Measurements from ENCODE around the gene TBC1D14. TPM values are rescaled to one million over a fixed set of nuclear protein-coding genes. Genes with fewer than 3 reads are reported as not detected.

TBC1D14 gene
- total RNA-seq, 1 experiment from 2014 or later = 54.0 TPM

DNA sequence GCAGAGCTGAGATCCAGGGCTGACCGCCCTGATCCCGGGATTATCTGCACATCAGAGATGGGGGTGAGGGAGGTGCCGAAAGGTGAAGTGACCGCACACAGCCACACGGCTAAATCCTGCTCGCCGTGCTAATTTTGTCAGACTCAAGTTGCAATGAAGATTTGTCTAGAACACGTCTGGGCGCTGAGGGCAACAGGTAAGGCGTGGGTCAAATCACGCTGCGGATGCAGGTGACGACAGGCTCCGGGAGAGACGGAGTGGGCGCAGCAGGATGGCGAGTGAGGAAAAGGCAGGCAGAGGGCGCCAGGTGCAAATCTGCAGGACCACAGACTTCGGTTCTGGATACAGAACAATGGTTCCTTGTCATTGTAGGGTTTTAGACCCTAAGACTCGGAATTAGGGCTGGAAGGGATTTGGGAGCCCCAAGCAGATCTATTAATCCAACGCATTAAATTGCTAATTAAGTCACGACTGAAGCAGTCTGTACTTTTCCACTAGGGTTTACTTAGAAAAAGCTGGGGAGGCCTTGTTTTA lies 1.9 kb upstream of the TBC1D14 start:
- H3K27me3 ChIP-seq (replicated peaks; ENCODE audit: control insufficient read depth, insufficient read depth, low read length) = no peaks in the 10 kb centered on the region
- H3K4me1 ChIP-seq = peaks cover 32% of the 10 kb centered on the region
- intact Hi-C loops (cut with micrococcal nuclease; ENCODE audit: unreplicated experiment) = loop anchor here (1.0 kb wide), 1 partner anchor 163 kb away; no protein-coding TSS in a partner anchor
- Mint-ChIP-seq H3K4me1 (ENCODE audit: low read depth, unreplicated experiment) (peaks cover 27% of the 10 kb centered on the region), H3K4me3 (ENCODE audit: unreplicated experiment) (peak overlapping the region; percentile 27), H3K9me3 (ENCODE audit: unreplicated experiment) (no peaks in the 10 kb centered on the region), H3K36me3 (ENCODE audit: insufficient read depth, unreplicated experiment) (peaks cover 18% of the 10 kb centered on the region), H3K27me3 (ENCODE audit: insufficient read depth, unreplicated experiment) (no peaks in the 10 kb centered on the region), H3K27ac (ENCODE audit: unreplicated experiment) (no peak overlapping the region)
- no peak overlapping the region for H3K4me3 ChIP-seq (ENCODE audit: low read depth, low read length)
- ChIA-PET POLR2A (no interaction called here), CTCF (interaction anchor here (0.5 to 1.1 kb wide), 2 partner anchors 135 to 163 kb away, joined by 3 to 4 read pairs; a partner anchor contains a TSS)
- TF ChIP-seq, protein P1, sequence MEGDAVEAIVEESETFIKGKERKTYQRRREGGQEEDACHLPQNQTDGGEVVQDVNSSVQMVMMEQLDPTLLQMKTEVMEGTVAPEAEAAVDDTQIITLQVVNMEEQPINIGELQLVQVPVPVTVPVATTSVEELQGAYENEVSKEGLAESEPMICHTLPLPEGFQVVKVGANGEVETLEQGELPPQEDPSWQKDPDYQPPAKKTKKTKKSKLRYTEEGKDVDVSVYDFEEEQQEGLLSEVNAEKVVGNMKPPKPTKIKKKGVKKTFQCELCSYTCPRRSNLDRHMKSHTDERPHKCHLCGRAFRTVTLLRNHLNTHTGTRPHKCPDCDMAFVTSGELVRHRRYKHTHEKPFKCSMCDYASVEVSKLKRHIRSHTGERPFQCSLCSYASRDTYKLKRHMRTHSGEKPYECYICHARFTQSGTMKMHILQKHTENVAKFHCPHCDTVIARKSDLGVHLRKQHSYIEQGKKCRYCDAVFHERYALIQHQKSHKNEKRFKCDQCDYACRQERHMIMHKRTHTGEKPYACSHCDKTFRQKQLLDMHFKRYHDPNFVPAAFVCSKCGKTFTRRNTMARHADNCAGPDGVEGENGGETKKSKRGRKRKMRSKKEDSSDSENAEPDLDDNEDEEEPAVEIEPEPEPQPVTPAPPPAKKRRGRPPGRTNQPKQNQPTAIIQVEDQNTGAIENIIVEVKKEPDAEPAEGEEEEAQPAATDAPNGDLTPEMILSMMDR (IDR thresholded peaks at IDR 0.05; ENCODE audit: insufficient read depth in 1 of 2, low read depth in 1 of 2, low read length in 1 of 2, severe bottlenecking in 1 of 2, unreplicated experiment in 1 of 2) = peak in 1 of 2 experiments; percentile 40
- no peaks in the 10 kb centered on the region for H3K36me3 ChIP-seq (ENCODE audit: control insufficient read depth, insufficient read depth, low read length)
- no peaks in the 10 kb centered on the region for H3K9me3 ChIP-seq
- no TSS peak for BruUV-seq (replicated peaks)
- DNase-seq = peak; percentile 6 to 49

DNA sequence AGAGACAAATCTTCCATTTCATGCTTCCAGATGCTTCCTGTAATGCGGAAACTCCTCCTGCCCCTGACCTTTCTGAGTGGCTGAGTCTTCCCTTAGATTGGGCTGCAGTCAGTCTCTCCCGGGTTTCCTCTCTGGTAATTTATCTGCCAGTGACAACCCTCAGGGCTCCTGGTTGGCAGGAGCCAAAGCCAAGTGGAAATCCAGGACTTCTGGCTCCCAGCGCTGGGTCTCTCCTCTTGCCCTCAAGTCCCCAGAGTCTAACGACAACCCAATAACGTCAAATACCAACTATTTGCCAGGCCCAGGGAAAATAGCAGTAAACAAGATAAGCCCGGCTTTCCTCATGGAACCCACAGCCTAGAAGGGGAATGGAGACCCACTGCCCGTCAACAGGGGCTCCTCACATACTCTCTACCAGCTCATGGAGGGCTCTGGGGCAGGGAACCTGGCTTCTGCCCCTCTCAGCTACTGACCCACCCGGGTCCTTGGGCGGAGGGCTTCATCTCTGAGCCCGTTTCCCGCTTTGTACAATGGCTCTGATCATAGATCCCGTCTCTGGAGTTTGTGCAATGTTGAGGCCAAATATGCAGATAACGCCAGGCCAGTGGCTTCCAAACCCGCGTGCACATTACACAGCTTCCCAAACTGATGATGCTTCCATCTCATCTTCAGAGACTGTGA lies 1.1 kb upstream of the TBC1D14 start:
- TF ChIP-seq, protein P1 (IDR thresholded peaks at IDR 0.05; ENCODE audit: insufficient read depth in 1 of 2, low read depth in 1 of 2, low read length in 1 of 2, severe bottlenecking in 1 of 2, unreplicated experiment in 1 of 2) = no peak
- no peak for DNase-seq
- Mint-ChIP-seq H3K36me3 (ENCODE audit: insufficient read depth, unreplicated experiment) (peaks cover 18% of the 10 kb centered on the region), H3K4me3 (ENCODE audit: unreplicated experiment) (peak overlapping the region; percentile 82), H3K4me1 (ENCODE audit: low read depth, unreplicated experiment) (peaks cover 27% of the 10 kb centered on the region), H3K27ac (ENCODE audit: unreplicated experiment) (peak overlapping the region; percentile 84), H3K9me3 (ENCODE audit: unreplicated experiment) (no peaks in the 10 kb centered on the region), H3K27me3 (ENCODE audit: insufficient read depth, unreplicated experiment) (no peaks in the 10 kb centered on the region)
- TSS peak; percentile 72 for BruUV-seq (replicated peaks)
- ChIA-PET CTCF (interaction anchor here (0.9 to 2.3 kb wide), 3 partner anchors 15 to 162 kb away, joined by 3 to 18 read pairs (median 5); no protein-coding TSS in a partner anchor), POLR2A (interaction anchor here (0.5 to 1.8 kb wide), 9 partner anchors 9 to 191 kb away, joined by 3 to 16 read pairs (median 4); partner anchors contain the start of gene GRPEL1)
- intact Hi-C loops (cut with micrococcal nuclease; ENCODE audit: unreplicated experiment) = loop anchor here (1.0 kb wide), 2 partner anchors 46 to 162 kb away; no protein-coding TSS in a partner anchor
- Histone ChIP-seq H3K4me3 (ENCODE audit: low read depth, low read length) (peak overlapping the region; percentile 83), H3K4me1 (peaks cover 25% of the 10 kb centered on the region), H3K36me3 (ENCODE audit: control insufficient read depth, insufficient read depth, low read length) (no peaks in the 10 kb centered on the region), H3K9me3 (no peaks in the 10 kb centered on the region), H3K27me3 (replicated peaks; ENCODE audit: control insufficient read depth, insufficient read depth, low read length) (no peaks in the 10 kb centered on the region)

DNA sequence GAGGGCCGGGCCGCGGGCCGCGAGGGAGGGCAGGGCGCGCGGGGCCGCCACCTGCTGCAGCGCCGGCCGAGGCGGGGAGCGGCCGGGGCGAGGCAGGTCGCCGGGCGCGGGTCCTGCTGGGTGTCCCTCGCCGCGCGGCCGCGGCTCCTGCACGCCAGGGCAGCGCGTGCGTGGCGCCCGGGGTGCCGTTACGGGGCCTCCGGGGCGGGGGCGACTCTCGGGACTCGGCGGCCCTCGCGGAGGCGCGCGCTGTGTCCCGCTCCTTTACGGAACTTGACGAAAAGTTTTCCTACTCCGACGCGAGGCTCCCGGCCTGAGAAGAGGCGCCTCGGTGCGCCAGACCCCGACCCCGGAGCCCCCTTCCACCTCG lies 329 bp downstream of the TBC1D14 start:
- no peak for DNase-seq
- Histone ChIP-seq H3K9me3 (no peaks in the 10 kb centered on the region), H3K4me3 (ENCODE audit: low read depth, low read length) (peak overlapping the region; percentile 83), H3K4me1 (peaks cover 19% of the 10 kb centered on the region), H3K27me3 (replicated peaks; ENCODE audit: control insufficient read depth, insufficient read depth, low read length) (no peaks in the 10 kb centered on the region), H3K36me3 (ENCODE audit: control insufficient read depth, insufficient read depth, low read length) (no peaks in the 10 kb centered on the region)
- Mint-ChIP-seq H3K27ac (ENCODE audit: unreplicated experiment) (peak overlapping the region; percentile 89), H3K4me1 (ENCODE audit: low read depth, unreplicated experiment) (peaks cover 27% of the 10 kb centered on the region), H3K4me3 (ENCODE audit: unreplicated experiment) (peak overlapping the region; percentile 94), H3K9me3 (ENCODE audit: unreplicated experiment) (no peaks in the 10 kb centered on the region), H3K27me3 (ENCODE audit: insufficient read depth, unreplicated experiment) (no peaks in the 10 kb centered on the region), H3K36me3 (ENCODE audit: insufficient read depth, unreplicated experiment) (peaks cover 18% of the 10 kb centered on the region)
- no TSS peak for BruUV-seq (replicated peaks)
- TF ChIP-seq, protein P1 (IDR thresholded peaks at IDR 0.05; ENCODE audit: insufficient read depth in 1 of 2, low read depth in 1 of 2, low read length in 1 of 2, severe bottlenecking in 1 of 2, unreplicated experiment in 1 of 2) = no peak
- CTCF ChIA-PET = interaction anchor here (0.6 to 2.3 kb wide), 7 partner anchors 7 to 165 kb away, joined by 3 to 18 read pairs (median 3); no protein-coding TSS in a partner anchor
- intact Hi-C loops (cut with micrococcal nuclease; ENCODE audit: unreplicated experiment) = loop anchor here (1.0 to 2.0 kb wide), 2 partner anchors 44 to 77 kb away; no protein-coding TSS in a partner anchor
- POLR2A ChIA-PET = interaction anchor here (0.6 to 1.8 kb wide), 10 partner anchors 8 to 219 kb away, joined by 3 to 16 read pairs (median 4); partner anchors contain the start of gene GRPEL1
